AG09309 (cell line): Measurements from ENCODE around the gene SUGCT.

Experiments
- DNase-seq: peaks from one replicate; pipeline ENCODE4 v3.0.0-alpha.2; 2010; ENCODE audit warnings: low read depth
- H3K4me3 ChIP-seq: 2 replicates; pipeline ENCODE4 v1.5.1; 2011; ENCODE audit warnings: mild to moderate bottlenecking, low read depth, low read length, moderate library complexity; ENCODE audit not compliant: control insufficient read depth
- TF ChIP-seq, protein P1 (sequence below): IDR thresholded peaks from 2 replicates; pipeline ENCODE4 v1.5.1; 2011; ENCODE audit warnings: mild to moderate bottlenecking, low read depth, low read length, inconsistent platforms; ENCODE audit not compliant: insufficient read depth, control insufficient read depth; ENCODE audit errors: missing control alignments

Gene SUGCT

DNA sequence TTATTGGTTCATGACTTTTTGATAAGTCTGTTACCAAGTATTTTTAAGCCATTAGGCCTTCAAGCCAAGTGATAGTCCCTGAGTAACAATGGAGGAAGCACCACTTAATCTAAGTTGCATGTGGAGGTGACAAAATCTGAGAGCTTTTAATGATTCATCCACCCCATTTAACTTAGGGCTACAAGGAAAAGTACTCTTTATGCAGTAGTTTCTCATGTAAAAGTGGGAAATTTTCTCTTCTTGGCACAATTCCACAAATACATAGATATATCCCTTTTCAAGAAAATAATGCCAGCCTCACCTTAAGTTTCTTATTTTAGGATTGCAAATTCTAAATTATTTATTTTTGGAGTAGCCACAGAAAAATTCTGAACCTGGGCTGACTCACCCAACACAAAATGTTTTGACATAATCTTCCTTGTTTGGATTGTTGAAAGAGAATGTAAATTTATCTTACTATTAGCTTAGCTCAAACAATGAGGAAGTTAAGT, 85.7 kb downstream of the SUGCT start:
- TF ChIP-seq, protein P1, sequence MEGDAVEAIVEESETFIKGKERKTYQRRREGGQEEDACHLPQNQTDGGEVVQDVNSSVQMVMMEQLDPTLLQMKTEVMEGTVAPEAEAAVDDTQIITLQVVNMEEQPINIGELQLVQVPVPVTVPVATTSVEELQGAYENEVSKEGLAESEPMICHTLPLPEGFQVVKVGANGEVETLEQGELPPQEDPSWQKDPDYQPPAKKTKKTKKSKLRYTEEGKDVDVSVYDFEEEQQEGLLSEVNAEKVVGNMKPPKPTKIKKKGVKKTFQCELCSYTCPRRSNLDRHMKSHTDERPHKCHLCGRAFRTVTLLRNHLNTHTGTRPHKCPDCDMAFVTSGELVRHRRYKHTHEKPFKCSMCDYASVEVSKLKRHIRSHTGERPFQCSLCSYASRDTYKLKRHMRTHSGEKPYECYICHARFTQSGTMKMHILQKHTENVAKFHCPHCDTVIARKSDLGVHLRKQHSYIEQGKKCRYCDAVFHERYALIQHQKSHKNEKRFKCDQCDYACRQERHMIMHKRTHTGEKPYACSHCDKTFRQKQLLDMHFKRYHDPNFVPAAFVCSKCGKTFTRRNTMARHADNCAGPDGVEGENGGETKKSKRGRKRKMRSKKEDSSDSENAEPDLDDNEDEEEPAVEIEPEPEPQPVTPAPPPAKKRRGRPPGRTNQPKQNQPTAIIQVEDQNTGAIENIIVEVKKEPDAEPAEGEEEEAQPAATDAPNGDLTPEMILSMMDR: no peak
- H3K4me3 ChIP-seq: no peak overlapping the region
- no peak for DNase-seq

DNA sequence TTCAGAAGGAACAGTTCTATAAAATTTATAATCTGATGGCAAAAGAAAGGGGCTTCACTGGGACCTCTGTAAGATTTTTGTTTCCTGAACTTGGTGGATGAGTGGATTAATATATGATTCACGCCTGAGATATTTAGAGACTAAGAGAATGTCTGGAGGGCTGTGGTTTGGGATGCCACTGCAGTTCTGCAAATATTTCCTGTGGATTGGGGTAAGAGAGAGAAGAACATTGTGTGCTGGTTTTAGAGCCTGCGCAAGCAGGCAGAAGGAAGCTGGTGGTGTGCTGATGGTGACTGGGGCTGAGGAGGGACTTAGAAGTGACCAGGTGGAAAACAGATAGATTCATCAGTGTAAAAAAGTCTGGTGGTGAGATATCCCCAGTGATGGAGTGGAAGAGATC, 87.0 kb downstream of the SUGCT start:
- peak; percentile 87 for DNase-seq
- H3K4me3 ChIP-seq: no peak overlapping the region
- TF ChIP-seq, protein P1: no peak

DNA sequence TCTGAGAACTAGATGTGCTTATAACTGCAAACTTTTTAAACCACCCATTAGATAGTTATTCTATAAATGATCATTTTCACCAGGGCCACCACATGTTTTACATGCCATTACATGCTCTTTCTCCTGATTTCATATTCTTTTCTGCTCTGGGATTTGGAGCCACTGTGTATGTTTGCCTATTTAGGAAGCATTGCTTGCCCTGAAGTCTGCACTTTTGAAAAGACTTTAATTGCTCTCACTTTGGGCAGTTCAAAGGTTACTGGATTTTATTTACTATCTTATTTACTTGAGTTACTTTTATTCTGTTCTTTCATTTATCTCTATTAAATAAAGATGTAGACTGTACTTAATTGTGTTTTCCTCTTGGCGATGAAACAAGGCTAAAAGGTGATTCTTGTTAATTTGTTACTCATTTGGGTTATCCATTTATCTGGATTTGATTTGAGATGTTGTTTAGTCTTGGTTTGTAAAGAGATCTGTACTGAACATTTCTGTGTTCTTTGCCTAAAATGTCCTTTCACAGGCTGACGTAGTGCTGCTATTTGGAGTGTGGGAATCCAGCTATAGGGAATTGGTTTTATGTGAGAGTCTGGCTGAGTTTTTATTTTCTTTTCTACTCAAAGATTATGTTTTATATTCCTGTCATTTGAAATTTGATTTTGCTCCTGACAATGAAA, 88.8 kb downstream of the SUGCT start:
- no peak for DNase-seq
- no peak overlapping the region for H3K4me3 ChIP-seq
- TF ChIP-seq, protein P1: no peak

DNA sequence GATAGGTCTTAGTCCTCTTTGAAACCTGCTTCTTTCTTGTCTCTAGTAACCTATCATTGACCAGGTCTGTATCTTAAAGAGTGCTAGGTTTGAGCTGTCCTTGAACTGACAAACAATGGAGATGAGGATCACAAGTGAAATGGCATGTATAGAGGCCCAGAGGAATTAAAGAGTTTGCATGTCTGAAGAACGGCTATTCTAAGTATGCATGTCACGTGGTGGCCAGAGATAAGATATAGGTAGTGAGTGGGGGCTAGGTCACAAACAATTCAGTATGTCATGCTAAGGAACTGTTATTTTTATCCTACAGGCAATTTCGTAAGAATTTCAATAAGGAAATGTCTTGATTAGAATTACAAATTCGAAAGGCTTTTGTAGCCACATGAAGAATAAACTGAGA, 95.3 kb downstream of the SUGCT start:
- no peak overlapping the region for H3K4me3 ChIP-seq
- DNase-seq: no peak
- TF ChIP-seq, protein P1: no peak

DNA sequence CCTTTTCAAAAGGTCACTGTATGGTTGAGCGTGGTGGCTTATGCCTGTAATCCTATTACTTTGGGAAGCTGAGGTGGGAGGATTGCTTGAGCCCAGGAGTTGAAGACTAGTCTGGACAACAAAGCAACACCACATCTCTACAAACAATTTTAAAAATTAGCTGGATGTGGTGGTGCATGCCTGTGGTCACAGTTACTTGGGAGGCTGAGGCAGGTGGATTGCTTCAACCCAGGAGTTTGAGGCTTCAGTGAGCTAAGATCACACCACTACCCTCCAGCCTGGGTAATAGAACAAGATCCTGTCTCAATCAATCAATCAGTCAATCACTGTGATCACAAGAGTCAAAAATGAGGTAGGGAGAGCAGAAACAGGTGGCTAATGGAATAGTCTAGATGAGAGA, 97.0 kb downstream of the SUGCT start:
- H3K4me3 ChIP-seq: no peak overlapping the region
- no peak for DNase-seq
- TF ChIP-seq, protein P1: no peak

DNA sequence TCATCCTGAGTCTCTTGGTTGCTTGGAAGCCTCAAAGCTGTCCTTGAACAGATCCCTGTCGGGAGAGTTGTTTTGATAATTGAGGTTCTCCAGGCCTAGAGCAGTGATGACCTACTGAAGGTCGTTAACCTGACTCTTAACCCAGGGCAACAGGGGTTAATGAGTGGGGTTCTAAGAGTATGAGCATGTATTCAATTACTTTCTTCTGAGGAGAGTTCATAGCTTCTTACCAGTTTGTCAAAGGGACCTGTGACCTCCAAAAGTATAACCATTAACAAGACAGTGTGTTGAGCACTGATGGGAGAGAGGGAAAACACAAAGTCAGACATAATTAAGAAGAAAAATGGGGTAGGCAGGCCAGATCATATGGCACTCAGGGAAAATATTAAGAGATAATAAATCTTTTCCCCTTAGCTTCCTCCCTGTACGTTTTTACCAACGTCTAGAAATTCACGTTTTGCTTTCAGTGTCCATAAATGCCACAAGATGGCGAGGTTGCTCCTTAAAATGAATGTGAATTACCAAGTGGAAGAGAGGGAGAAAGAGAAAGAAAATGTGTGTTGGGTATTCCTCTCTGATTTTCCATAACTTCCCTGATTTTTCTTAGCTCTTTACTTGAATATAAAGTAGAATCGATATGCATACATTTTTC, 97.6 kb downstream of the SUGCT start:
- no peak for DNase-seq
- TF ChIP-seq, protein P1: peak; percentile 62

More for the DNA sequence above, 97.6 kb downstream of the SUGCT start:
- H3K4me3 ChIP-seq: no peak overlapping the region
